Right ventricle myocardium inferior (tissue), 1 donor: Measurements from ENCODE around the gene FAM163B. TPM values are rescaled to one million over a fixed set of nuclear protein-coding genes. Genes with fewer than 3 reads are reported as not detected.
A peak's percentile ranks its signal among the peaks of the same experiment; 100 is the strongest.

Source experiments
- ATAC-seq: fragments of 200-7000 bp; cut with Tn5 transposase; one replicate; pipeline ENCODE4 v1.9.1; 2020; ENCODE audit warnings: mild to moderate bottlenecking, moderate library complexity
- DNase-seq: peaks from one replicate; pipeline ENCODE4 v3.0.0; 2021; ENCODE audit errors: missing footprints
- intact Hi-C: fragments of 100-400 bp; cut with DNase I; formaldehyde crosslinking; loops from one replicate; pipeline ENCODE4 v1.11.0; 2022
- total RNA-seq: library from RNA; stranded (reverse); fragmentation: NEBNext Ultra II Directional; extraction: Animal tissue kit (Norgen Biotek cat#: 25700); gene quantifications from one replicate; pipeline ENCODE4 v1.2.1, GENCODE V29; 2021
- donor health status: DM: no; HTN: yes; CAD: no; lungs with severe emphysema.

The FAM163B gene
- total RNA-seq, 1 donor from 2014 or later, result 0.22 TPM

DNA sequence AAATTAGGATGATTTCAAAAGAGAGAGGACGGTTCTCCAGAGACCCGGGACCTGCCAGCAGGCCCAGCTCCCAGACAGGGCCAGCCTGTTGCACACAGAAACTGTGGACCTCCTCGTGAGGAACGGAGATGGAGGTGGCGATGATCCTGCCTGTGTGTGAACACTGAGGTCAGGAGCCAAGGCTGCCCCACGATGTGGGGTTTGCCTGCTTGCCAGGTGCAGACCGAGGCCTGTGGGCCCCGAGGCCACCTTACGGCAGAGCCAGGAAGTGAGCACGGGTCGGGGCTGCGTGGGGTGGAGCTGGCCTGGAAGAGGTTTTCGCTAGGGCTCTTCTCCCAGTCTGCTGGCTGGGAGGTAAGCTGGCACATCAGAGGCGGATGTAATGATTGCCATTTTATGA lies 4.3 kb downstream of the FAM163B start:
- peak; percentile 55 for DNase-seq
- intact Hi-C loops, result no loop called here
- ATAC-seq, result no peak

DNA sequence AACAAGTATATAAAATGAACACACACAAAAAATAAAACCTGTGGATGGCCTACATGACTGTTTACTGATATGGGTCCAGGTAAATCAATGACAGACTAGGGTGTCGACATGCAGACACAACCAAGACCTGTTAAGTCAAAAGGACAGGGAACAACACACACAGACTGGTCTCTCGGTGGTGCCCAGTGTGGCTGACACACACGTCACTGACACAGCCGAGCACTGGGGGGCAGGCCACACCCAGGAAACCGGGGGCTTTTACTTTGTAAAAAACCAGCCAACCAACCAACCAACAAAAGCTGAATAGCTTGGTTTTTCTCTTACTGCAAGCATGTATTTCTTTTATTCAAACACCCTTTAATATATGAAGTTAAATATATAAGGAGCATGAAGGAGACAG lies 5.0 kb downstream of the FAM163B start:
- ATAC-seq (no peak), DNase-seq (peak; percentile 7)
- intact Hi-C loops, result no loop called here

- intact Hi-C loops, result no loop called here
- DNase-seq (peak; percentile 14), ATAC-seq (no peak)
These were observed 5.9 kb downstream of the FAM163B start for GRCh38 chr9:133603135-133603927.

- DNase-seq (peak; percentile 5), ATAC-seq (no peak)
- intact Hi-C loops, result no loop called here
These were observed 6.9 kb downstream of the FAM163B start for GRCh38 chr9:133602277-133602676.

- no peak for ATAC-seq
- DNase-seq, result peak; percentile 34
- intact Hi-C loops, result no loop called here
These were observed 7.4 kb downstream of the FAM163B start for GRCh38 chr9:133601746-133602145.

- ATAC-seq, result no peak
- DNase-seq, result peak; percentile 2
- intact Hi-C loops, result no loop called here
These were observed 8.4 kb downstream of the FAM163B start for GRCh38 chr9:133600739-133601138.

- ATAC-seq, result peak; percentile 23
- DNase-seq, result peak; percentile 4
- intact Hi-C loops, result no loop called here
These were observed 9.6 kb downstream of the FAM163B start for GRCh38 chr9:133599470-133600173.

- intact Hi-C loops, result no loop called here
- DNase-seq, result peak; percentile 31
These were observed 10.2 kb downstream of the FAM163B start for GRCh38 chr9:133598978-133599377.

DNA sequence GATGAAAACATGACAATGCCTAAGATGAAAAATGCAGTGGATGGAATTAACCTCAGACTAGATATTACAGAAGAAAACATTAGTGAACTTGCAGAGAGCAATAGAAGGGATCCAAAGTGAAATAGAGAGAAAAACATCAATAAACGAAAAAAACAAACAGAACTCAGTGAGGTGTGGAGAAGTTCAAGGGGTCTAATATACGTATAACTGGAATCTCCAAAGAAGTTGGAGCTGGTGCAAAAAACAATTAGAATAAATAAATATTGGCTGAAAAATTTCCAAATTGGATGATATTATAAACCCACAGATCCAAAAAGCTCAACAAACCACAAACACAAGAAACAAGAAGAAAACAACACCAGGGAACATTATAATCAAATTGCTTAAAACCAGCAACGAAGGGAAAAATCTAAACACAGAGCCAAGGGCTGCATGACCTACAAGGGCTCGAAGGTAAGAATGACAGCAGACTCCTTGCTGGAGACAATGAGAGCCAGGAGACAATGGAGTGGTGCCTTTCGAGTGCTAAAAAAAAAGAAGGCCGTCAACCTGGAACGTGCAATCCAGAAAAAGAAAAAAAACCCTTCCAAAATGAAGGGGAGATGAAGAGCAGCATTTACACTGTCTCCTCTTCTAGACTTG lies 11.8 kb downstream of the FAM163B start:
- DNase-seq (no peak), ATAC-seq (no peak)
- intact Hi-C loops, result no loop called here

More at GRCh38 chr9:133598978-133599377, 10.2 kb downstream of the FAM163B start:
- ATAC-seq, result no peak

DNA sequence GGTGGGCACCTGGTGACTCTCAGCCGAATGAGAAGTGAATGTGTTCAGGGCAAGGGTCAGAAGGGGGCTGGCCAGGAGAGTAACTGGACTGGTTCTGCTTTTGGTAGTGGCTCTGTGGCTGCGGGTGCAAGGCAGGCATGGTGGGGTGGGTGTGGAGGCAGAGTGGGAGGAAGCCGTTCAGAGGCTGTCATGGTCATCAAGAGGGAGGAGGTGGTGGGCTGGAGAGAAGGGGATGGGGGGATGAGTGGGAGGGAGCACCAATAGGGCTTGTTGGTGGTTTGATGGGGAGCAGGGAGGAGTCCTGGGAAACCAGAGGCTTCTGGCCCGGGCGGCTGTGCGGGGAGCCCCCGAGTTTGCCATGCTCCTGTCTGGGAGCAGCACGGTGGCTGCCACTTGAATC lies 13.3 kb downstream of the FAM163B start:
- intact Hi-C loops, result no loop called here
- no peak for ATAC-seq
- DNase-seq, result no peak

- DNase-seq (no peak), ATAC-seq (no peak)
- intact Hi-C loops, result no loop called here
These were observed 14.9 kb downstream of the FAM163B start for GRCh38 chr9:133594310-133594709.

DNA sequence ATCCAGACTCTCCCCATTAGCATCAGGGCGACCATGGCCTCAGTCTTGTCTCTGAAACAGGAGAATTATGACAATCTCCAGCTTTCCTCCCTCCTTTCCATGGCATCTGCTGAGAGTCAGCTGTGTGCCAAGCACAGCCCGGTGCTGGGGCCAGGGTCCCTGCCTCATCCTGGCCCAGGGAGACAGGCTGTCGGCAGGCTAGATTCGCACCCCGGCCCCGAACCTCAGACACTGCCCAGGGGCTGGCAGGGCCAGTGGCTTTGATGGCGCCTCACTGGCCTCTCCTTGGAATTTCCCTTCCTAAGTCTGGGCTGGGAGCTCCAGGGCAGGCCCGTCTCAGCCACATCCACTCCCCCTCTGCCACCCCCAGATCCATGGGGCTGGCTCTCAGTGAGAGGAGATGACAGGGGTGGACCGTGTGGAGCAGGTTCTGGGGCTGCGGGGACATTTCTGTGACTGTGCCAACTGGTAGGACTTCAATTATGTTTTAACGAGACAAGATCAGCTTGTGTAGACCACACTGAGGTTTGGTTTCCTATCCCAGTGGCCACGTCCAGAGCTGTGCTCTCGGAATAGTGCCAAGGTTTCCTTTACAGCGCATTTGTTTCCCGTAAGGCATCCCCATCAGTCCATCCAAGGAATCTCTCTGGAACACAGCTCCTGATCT lies 15.5 kb downstream of the FAM163B start:
- ATAC-seq, result no peak
- intact Hi-C loops, result no loop called here
- no peak for DNase-seq

DNA sequence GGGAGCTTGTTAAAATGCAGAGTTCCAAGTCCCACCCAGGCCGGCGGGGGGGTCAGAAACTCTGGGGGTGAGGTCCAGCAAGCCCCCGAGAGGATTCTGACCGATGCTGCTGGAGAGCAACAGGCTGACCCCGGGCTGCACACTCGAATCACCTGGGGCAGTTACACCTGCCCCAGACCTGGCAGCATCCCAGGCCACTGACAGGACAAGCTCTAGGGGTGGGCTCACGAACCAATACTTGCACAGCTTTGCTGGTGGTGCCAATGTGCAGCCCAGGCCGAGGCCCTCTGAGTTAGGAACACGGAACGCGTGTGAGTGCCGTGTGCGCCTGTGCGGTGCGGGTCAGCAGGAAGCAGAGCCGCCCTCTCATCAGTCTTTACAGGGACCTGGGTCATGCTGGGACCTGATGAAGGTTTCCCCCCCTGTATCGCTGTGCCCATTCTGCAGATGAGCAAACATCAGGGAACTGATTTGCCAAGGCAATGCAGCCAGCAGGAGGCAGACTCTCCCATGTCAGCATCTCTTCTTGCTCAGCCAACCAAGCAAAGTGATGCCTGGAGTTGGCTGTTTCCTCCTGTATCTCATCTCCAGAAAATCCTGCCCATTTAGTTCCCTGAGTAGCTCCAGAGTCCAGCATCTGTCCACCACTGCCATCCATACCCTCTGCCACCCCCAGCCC lies 16.3 kb downstream of the FAM163B start:
- intact Hi-C loops, result no loop called here
- no peak for ATAC-seq
- DNase-seq, result no peak

- DNase-seq, result no peak
- ATAC-seq, result no peak
- intact Hi-C loops, result no loop called here
These were observed 17.2 kb downstream of the FAM163B start for GRCh38 chr9:133591985-133592384.

- intact Hi-C loops, result no loop called here
- no peak for DNase-seq
- ATAC-seq, result no peak
These were observed 17.9 kb downstream of the FAM163B start for GRCh38 chr9:133591116-133591910.

DNA sequence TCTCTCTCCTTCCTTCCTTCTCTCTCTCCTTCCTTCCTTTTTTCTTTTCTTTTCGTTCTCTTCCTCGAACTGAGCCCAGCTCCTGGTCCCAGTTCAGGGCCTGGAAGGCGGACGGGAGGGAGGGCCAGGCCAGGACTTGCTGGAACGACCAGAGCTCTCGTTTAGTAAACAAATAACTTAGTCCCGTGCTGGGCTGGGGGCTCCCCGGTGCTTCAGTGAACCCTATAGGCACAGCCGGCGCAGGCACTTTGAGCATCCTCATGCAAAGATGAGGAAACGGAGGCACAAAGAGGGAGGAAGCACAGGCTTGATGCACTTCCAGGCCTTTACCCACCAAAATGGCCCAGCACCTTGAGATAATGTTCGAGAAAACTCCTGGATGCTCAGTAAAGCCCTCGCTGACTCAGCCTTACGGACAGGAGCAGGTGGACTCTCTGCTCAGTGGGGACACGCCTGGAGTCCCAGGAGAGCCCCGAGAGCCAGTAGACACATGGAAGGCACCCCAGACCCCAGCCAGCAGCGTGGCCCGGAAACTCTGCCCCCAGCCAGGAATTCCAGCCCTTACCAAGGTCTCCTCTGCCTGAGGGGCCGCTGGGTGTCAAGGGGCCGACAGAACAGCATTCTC lies 18.8 kb downstream of the FAM163B start:
- DNase-seq (peak; percentile 56), ATAC-seq (no peak)
- intact Hi-C loops, result no loop called here

DNA sequence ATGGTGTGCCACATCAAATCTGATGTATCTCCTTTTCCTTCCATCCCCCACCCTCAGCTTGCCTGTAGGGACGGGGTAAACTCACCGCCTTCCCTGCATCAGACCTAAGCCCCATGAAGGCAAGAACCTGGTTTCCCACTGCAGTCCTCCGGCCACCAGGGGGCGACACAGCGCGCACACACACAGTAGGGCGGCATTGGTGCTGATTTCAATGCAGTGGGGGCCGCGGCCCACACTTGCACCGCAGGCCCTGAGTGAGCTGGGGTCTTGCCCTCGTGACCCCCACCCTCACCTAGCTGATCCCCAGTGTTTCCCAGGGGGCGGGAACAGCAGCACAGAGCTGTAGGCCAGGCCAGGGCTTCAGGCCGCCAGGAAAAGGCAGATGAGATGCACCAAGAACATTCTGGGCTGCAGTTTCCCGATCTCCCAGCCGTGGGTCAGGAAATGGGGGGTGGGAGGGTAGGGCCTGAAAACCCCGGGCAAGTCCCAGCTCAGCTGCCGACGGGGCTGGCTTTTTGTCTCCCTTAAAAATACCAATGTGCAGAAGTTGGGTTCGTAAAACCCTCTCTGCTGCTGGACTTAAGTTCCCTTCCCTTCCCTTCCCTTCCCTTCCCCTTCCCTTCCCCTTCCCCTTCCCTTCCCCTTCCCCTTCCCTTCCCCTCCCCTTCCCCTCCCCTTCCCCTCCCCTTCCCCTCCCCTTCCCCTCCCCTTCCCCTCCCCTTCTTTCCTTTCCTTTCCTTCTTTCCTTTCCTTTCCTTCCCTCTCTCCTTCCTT lies 19.5 kb downstream of the FAM163B start:
- intact Hi-C loops, result loop anchor here (10.0 kb wide), 1 partner anchor 135 kb away; no protein-coding TSS in a partner anchor
- DNase-seq, result peak; percentile 35
- ATAC-seq, result no peak
